ENCODE measurements around the gene TMED10.
"Not testable (repeated sequence)": the region's sequence is repeated elsewhere in the genome, so short reads cannot be mapped to it uniquely, and the experiment has no call there.

Gene TMED10

GRCh38 chr14:75127903-75128595 is 48.4 kb downstream of the TMED10 start:
- no peak overlapping the region for H3K18ac ChIP-seq (ENCODE audit: low read length)
- H3K79me2 ChIP-seq (ENCODE audit: control insufficient read depth, insufficient read depth, low read length, poor library complexity): peaks cover 7% of the 10 kb centered on the region
- 100% methylated on average over 1 of the region's 10 CpGs for WGBS (ENCODE audit: extremely low coverage, insufficient coverage, insufficient read length)
- H4K91ac ChIP-seq (ENCODE audit: low read depth, low read length): no peak overlapping the region
- H3K36me3 ChIP-seq (ENCODE audit: control insufficient read depth in 1 of 2, insufficient read depth in 2 of 2, low read length in 2 of 2): peaks cover 0 to 7% of the 10 kb centered on the region in 2 experiments
- no peak overlapping the region for H3K27ac ChIP-seq (ENCODE audit: low read depth, low read length)
- H2BK120ac ChIP-seq (ENCODE audit: insufficient read depth, low read length, poor library complexity): no peak overlapping the region
- no peak overlapping the region for H2BK12ac ChIP-seq (ENCODE audit: low read length)
- H3K4me2 ChIP-seq (ENCODE audit: low read length): no peak overlapping the region
- no peak overlapping the region for H3K4me3 ChIP-seq (ENCODE audit: low read depth, low read length)
- no peak overlapping the region for H4K8ac ChIP-seq (ENCODE audit: low read depth, low read length)
- no peak overlapping the region for H3K9ac ChIP-seq (ENCODE audit: low read length)
- H4K12ac ChIP-seq (ENCODE audit: low read depth, low read length): no peak overlapping the region
- H3K23ac ChIP-seq (ENCODE audit: low read length): no peak overlapping the region
- H3K14ac ChIP-seq (ENCODE audit: low read length): no peak overlapping the region
- H2BK5ac ChIP-seq (ENCODE audit: low read depth, low read length, poor library complexity): no peak overlapping the region
- H3K4me1 ChIP-seq (ENCODE audit: control insufficient read depth in 1 of 2, insufficient read depth in 2 of 2, low read length in 2 of 2): peaks cover 0 to 4% of the 10 kb centered on the region in 2 experiments
- no peaks in the 10 kb centered on the region for H3K9me3 ChIP-seq (ENCODE audit: insufficient read depth, low read depth, low read length)
- peaks cover 9% of the 10 kb centered on the region for H3K79me1 ChIP-seq (ENCODE audit: low read length)
- no peaks in the 10 kb centered on the region for H3K27me3 ChIP-seq (ENCODE audit: insufficient read depth, low read length)
- H3K4ac ChIP-seq (ENCODE audit: low read depth, low read length): no peak overlapping the region
- H2AK5ac ChIP-seq (ENCODE audit: low read length): no peak overlapping the region
- no peak for DNase-seq
- no peak overlapping the region for H2AFZ ChIP-seq (ENCODE audit: insufficient read depth, low read length, poor library complexity)

- not testable (repeated sequence) for H2AK5ac ChIP-seq (ENCODE audit: low read length); H3K4ac ChIP-seq (ENCODE audit: low read depth, low read length); H3K18ac ChIP-seq (ENCODE audit: low read length); H2AFZ ChIP-seq (ENCODE audit: insufficient read depth, low read length, poor library complexity); H4K12ac ChIP-seq (ENCODE audit: low read depth, low read length); H3K79me1 ChIP-seq (ENCODE audit: low read length); H3K9ac ChIP-seq (ENCODE audit: low read length); H4K8ac ChIP-seq (ENCODE audit: low read depth, low read length); H3K9me3 ChIP-seq (ENCODE audit: insufficient read depth, low read depth, low read length); H3K23ac ChIP-seq (ENCODE audit: low read length); DNase-seq; H2BK5ac ChIP-seq (ENCODE audit: low read depth, low read length, poor library complexity); H2BK12ac ChIP-seq (ENCODE audit: low read length); H3K36me3 ChIP-seq (ENCODE audit: control insufficient read depth in 1 of 2, insufficient read depth in 2 of 2, low read length in 2 of 2); H3K79me2 ChIP-seq (ENCODE audit: control insufficient read depth, insufficient read depth, low read length, poor library complexity); H4K91ac ChIP-seq (ENCODE audit: low read depth, low read length); H3K4me3 ChIP-seq (ENCODE audit: low read depth, low read length); H3K14ac ChIP-seq (ENCODE audit: low read length); H3K27ac ChIP-seq (ENCODE audit: low read depth, low read length); H2BK120ac ChIP-seq (ENCODE audit: insufficient read depth, low read length, poor library complexity); H3K4me1 ChIP-seq (ENCODE audit: control insufficient read depth in 1 of 2, insufficient read depth in 2 of 2, low read length in 2 of 2); H3K27me3 ChIP-seq (ENCODE audit: insufficient read depth, low read length)
- H3K4me2 ChIP-seq (ENCODE audit: low read length): peak overlapping the region; percentile 72
- whole genome bisulfite sequencing (ENCODE audit: extremely low coverage, insufficient coverage, insufficient read length): no CpG with 5 or more reads among the region's 16 CpGs
Observed at GRCh38 chr14:75127474-75127820, 49.0 kb downstream of the TMED10 start.

GRCh38 chr14:75126679-75127473 is 49.5 kb downstream of the TMED10 start, which contains the start of gene NEK9:
Gene NEK9, minus strand, starts transcription at chr14:75127048. Its CDS starts 127 bp downstream, at chr14:75126921.
- Histone ChIP-seq H3K79me2 (ENCODE audit: control insufficient read depth, insufficient read depth, low read length, poor library complexity) (peaks cover 7% of the 10 kb centered on the region), H3K9ac (ENCODE audit: low read length) (peak within 1 kb of the TSS; percentile 86), H2AFZ (ENCODE audit: insufficient read depth, low read length, poor library complexity) (peak within 1 kb of the TSS; percentile 86), H3K23ac (ENCODE audit: low read length) (no peak within 1 kb of the TSS), H2BK5ac (ENCODE audit: low read depth, low read length, poor library complexity) (peak within 1 kb of the TSS; percentile 68), H4K8ac (ENCODE audit: low read depth, low read length) (peak within 1 kb of the TSS; percentile 100), H2AK5ac (ENCODE audit: low read length) (peak within 1 kb of the TSS; percentile 38), H3K4me2 (ENCODE audit: low read length) (peak within 1 kb of the TSS; percentile 72), H3K79me1 (ENCODE audit: low read length) (peaks cover 9% of the 10 kb centered on the region), H2BK12ac (ENCODE audit: low read length) (no peak within 1 kb of the TSS), H3K4me3 (ENCODE audit: low read depth, low read length) (peak within 1 kb of the TSS; percentile 85), H3K36me3 (ENCODE audit: control insufficient read depth in 1 of 2, insufficient read depth in 2 of 2, low read length in 2 of 2) (peaks cover 0 to 3% of the 10 kb centered on the region in 2 experiments), H3K27ac (ENCODE audit: low read depth, low read length) (peak within 1 kb of the TSS; percentile 57), H3K9me3 (ENCODE audit: insufficient read depth, low read depth, low read length) (no peaks in the 10 kb centered on the region), H3K27me3 (ENCODE audit: insufficient read depth, low read length) (no peaks in the 10 kb centered on the region), H3K14ac (ENCODE audit: low read length) (peak within 1 kb of the TSS; percentile 94), H4K91ac (ENCODE audit: low read depth, low read length) (peak within 1 kb of the TSS; percentile 93), H4K12ac (ENCODE audit: low read depth, low read length) (peak within 1 kb of the TSS; percentile 93), H3K4ac (ENCODE audit: low read depth, low read length) (peak within 1 kb of the TSS; percentile 73), H3K4me1 (ENCODE audit: control insufficient read depth in 1 of 2, insufficient read depth in 2 of 2, low read length in 2 of 2) (peaks cover 0 to 4% of the 10 kb centered on the region in 2 experiments), H3K18ac (ENCODE audit: low read length) (peak within 1 kb of the TSS; percentile 62), H2BK120ac (ENCODE audit: insufficient read depth, low read length, poor library complexity) (peak within 1 kb of the TSS; percentile 81)
- WGBS (ENCODE audit: extremely low coverage, insufficient coverage, insufficient read length): no CpG with 5 or more reads among the region's 76 CpGs
- DNase-seq: peak; percentile 79 to 90

- DNase-seq: peak in 1 of 2 donors; percentile 13
Observed at GRCh38 chr14:75126121-75126544, 50.3 kb downstream of the TMED10 start.

More at GRCh38 chr14:75126121-75126544, 50.3 kb downstream of the TMED10 start:
- peak overlapping the region; percentile 93 for H4K91ac ChIP-seq (ENCODE audit: low read depth, low read length)
- H3K4me2 ChIP-seq (ENCODE audit: low read length): peak overlapping the region; percentile 72
- H3K79me1 ChIP-seq (ENCODE audit: low read length): peaks cover 9% of the 10 kb centered on the region
- H2BK12ac ChIP-seq (ENCODE audit: low read length): no peak overlapping the region
- peak overlapping the region; percentile 16 for H3K18ac ChIP-seq (ENCODE audit: low read length)
- H3K27ac ChIP-seq (ENCODE audit: low read depth, low read length): no peak overlapping the region
- peak overlapping the region; percentile 85 for H3K4me3 ChIP-seq (ENCODE audit: low read depth, low read length)
- peak overlapping the region; percentile 54 for H3K14ac ChIP-seq (ENCODE audit: low read length)
- no peaks in the 10 kb centered on the region for H3K27me3 ChIP-seq (ENCODE audit: insufficient read depth, low read length)
- no peaks in the 10 kb centered on the region for H3K9me3 ChIP-seq (ENCODE audit: insufficient read depth, low read depth, low read length)
- no peak overlapping the region for H2AK5ac ChIP-seq (ENCODE audit: low read length)
- peak overlapping the region; percentile 59 for H4K12ac ChIP-seq (ENCODE audit: low read depth, low read length)
- WGBS (ENCODE audit: extremely low coverage, insufficient coverage, insufficient read length): no CpG with 5 or more reads among the region's 6 CpGs
- H3K4me1 ChIP-seq (ENCODE audit: control insufficient read depth in 1 of 2, insufficient read depth in 2 of 2, low read length in 2 of 2): peaks cover 0 to 4% of the 10 kb centered on the region in 2 experiments
- H2BK5ac ChIP-seq (ENCODE audit: low read depth, low read length, poor library complexity): no peak overlapping the region
- peaks cover 7% of the 10 kb centered on the region for H3K79me2 ChIP-seq (ENCODE audit: control insufficient read depth, insufficient read depth, low read length, poor library complexity)
- H2BK120ac ChIP-seq (ENCODE audit: insufficient read depth, low read length, poor library complexity): peak overlapping the region; percentile 18
- H3K23ac ChIP-seq (ENCODE audit: low read length): no peak overlapping the region
- H3K36me3 ChIP-seq (ENCODE audit: control insufficient read depth in 1 of 2, insufficient read depth in 2 of 2, low read length in 2 of 2): peaks cover 3 to 6% of the 10 kb centered on the region in 2 experiments
- peak overlapping the region; percentile 100 for H4K8ac ChIP-seq (ENCODE audit: low read depth, low read length)
- H3K9ac ChIP-seq (ENCODE audit: low read length): peak overlapping the region; percentile 86
- peak overlapping the region; percentile 22 for H3K4ac ChIP-seq (ENCODE audit: low read depth, low read length)
- peak overlapping the region; percentile 86 for H2AFZ ChIP-seq (ENCODE audit: insufficient read depth, low read length, poor library complexity)

All from trophoblast cell (in vitro differentiated cells and primary cell).